H1 (cell line): ENCODE data around the gene ISL2. TPM values are rescaled to one million over a fixed set of nuclear protein-coding genes. Genes with fewer than 3 reads are reported as not detected.

Source experiments
- EZH2 ChIP-seq: fragments of 200-600 bp; sonication (generic); IDR thresholded peaks from 2 replicates; pipeline ENCODE4 v1.7.1; 2012; ENCODE audit warnings: low read depth, mild to moderate bottlenecking, moderate library complexity, low read length, inconsistent platforms; ENCODE audit not compliant: severe bottlenecking
- HDAC2 ChIP-seq, 2 experiments: fragments of 300-600 bp in 1 of 2; sonication (generic) in 1 of 2; IDR thresholded peaks; 2 replicates each; pipeline ENCODE4 v1.6.1; 2011 to 2012; ENCODE audit warnings: low read depth in 2 of 2, low read length in 2 of 2, mild to moderate bottlenecking in 2 of 2, moderate library complexity in 2 of 2, borderline replicate concordance in 1 of 2, inconsistent platforms in 1 of 2
- KDM5A ChIP-seq: fragments of 200-600 bp; IDR thresholded peaks from 2 replicates; pipeline ENCODE4 v1.7.1; 2012; ENCODE audit warnings: mild to moderate bottlenecking, low read length, inconsistent platforms, mixed read lengths
- NRF1 ChIP-seq: IDR thresholded peaks from 2 replicates; pipeline ENCODE4 v1.6.1; 2011; ENCODE audit warnings: mild to moderate bottlenecking, low read depth, low read length, improper control_type of control experiment
- SIN3A ChIP-seq, 2 experiments: IDR thresholded peaks in 1 of 2; conservative IDR thresholded peaks in 1 of 2; 2 replicates each; pipeline ENCODE4 v1.6.1; 2011 to 2012; ENCODE audit warnings: low read length in 2 of 2, improper control_type of control experiment in 1 of 2, low read depth in 1 of 2, mild to moderate bottlenecking in 1 of 2
- SIRT6 ChIP-seq: IDR thresholded peaks from one replicate; pipeline ENCODE4 v1.7.1; 2012; ENCODE audit warnings: low read length, inconsistent platforms
- polyA plus RNA-seq, 7 experiments: library from polyadenylated mRNA; depleted of rRNA in 3 of 7; stranded (reverse) in 5 of 7; unstranded in 2 of 7; fragments of >200 nt in 5 of 7; fragments of 200-250 nt in 2 of 7; gene quantifications; 1 replicate in 5 of 7; 2 replicates in 1 of 7; 4 replicates in 1 of 7; pipeline versions ENCODE4 v1.2.1 to v1.2.3, GENCODE V29; 2011 to 2013; ENCODE audit warnings: missing spikeins in 2 of 7, mixed read lengths in 2 of 7
- total RNA-seq: library from RNA; stranded (reverse); fragmentation: NEBNext Ultra II Directional; extraction: Animal tissue kit (Norgen Biotek cat#: 25700); gene quantifications from 2 replicates; pipeline ENCODE4 v1.2.1, GENCODE V29; 2021
- TF ChIP-seq, protein P1 (sequence below): IDR thresholded peaks from 2 replicates; pipeline ENCODE4 v1.6.1; 2011; ENCODE audit warnings: low read depth, mild to moderate bottlenecking, low read length; ENCODE audit not compliant: insufficient read depth
- TF ChIP-seq, protein P2 (sequence below): IDR thresholded peaks from 2 replicates; pipeline ENCODE4 v1.6.1; 2012; ENCODE audit warnings: inconsistent platforms

The ISL2 gene
- total and polyA plus RNA-seq, 2 of the 8 experiments (the other 6 are each of a cell fraction or from before 2014, with no cell fraction given): 0.32 to 0.99 TPM

DNA sequence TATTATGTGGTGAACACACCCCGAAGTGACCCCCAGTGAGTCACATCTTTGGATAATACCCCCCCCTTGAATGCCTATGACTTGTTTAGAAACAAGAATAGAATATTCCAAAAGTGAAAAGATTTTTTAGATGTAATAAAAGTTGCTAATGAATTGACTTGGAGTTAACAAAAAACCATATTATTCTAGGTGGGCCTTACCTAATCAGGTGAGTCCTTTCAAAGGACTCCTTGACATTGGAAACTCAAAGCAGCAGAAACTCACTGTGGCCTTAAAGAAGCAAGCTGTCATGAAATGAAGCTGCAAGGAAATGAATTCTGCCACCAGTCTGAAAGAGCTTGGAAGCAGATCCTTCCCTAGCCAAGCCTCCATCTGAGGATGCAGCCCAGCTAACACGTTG lies 10.9 kb upstream of the ISL2 start (continued):
- TF ChIP-seq, protein P1, sequence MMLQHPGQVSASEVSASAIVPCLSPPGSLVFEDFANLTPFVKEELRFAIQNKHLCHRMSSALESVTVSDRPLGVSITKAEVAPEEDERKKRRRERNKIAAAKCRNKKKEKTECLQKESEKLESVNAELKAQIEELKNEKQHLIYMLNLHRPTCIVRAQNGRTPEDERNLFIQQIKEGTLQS: no peak
- TF ChIP-seq, protein P2, sequence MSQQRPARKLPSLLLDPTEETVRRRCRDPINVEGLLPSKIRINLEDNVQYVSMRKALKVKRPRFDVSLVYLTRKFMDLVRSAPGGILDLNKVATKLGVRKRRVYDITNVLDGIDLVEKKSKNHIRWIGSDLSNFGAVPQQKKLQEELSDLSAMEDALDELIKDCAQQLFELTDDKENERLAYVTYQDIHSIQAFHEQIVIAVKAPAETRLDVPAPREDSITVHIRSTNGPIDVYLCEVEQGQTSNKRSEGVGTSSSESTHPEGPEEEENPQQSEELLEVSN: no peak
- TF ChIP-seq SIRT6: no peak
- no peak for TF ChIP-seq SIN3A (conservative IDR thresholded peaks at IDR 0.05 in 1 of 2, IDR thresholded peaks at IDR 0.05 in 1 of 2; ENCODE audit: low read depth in 1 of 2, low read length in 2 of 2)
- TF ChIP-seq HDAC2 (IDR thresholded peaks at IDR 0.05; ENCODE audit: borderline replicate concordance in 1 of 2, low read depth in 2 of 2, low read length in 2 of 2): no peak
- TF ChIP-seq NRF1: no peak
- no peak for TF ChIP-seq KDM5A
- TF ChIP-seq EZH2: no peak
